Measurements from ENCODE around the gene TLE2. TPM values are rescaled to one million over a fixed set of nuclear protein-coding genes. Genes with fewer than 3 reads are reported as not detected.

The TLE2 gene
- total and polyA plus RNA-seq, 9 of the 15 experiments (the other 6 are each of a cell fraction or from before 2014, with no cell fraction given) = 0.35 to 13.1 (median 6.2) TPM

DNA sequence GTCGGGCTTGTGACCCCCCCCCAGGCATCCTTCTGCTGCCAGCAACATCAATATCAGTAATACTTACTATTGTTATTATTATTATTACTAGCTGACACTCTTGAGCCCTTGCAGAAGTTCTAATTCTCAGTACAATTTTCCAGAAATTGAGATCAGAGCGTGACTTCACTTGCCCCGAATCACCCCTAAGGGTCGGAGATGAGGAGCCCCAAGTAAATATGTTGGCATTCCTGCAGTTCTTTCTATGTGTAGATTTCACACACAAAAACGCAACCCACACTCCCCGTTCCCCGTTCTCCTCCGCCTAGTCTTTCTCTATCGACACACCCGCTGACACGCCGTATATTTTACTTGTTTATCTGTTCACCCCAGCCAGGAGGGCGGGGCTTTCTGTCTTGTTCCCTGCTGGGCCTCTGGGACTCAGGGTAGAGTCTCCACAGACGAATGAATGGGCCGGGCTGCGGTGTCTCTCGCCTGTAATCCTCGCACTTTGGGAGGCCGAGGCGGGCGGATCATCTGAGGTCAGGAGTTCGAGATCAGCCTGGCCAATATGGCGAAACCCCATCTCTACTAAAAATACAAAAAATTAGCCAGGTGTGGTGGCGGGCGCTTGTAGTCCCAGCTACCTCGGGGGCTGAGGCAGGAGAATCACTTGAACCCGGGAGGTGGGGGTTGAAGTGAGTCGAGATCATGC is 18.6 kb upstream of the TLE2 start (continued):
- TF ChIP-seq ZBTB11 (CRISPR knock-in tag; IDR thresholded peaks at IDR 0.05) (no peak), RBM39 (optimal IDR thresholded peaks at IDR 0.05; ENCODE audit: low read depth, low read length) (no peak), PRDM10 (IDR thresholded peaks at IDR 0.05; ENCODE audit: partially characterized antibody) (peak; percentile 58), RNF2 (IDR thresholded peaks at IDR 0.05) (peak; percentile 86), SMARCC2 (IDR thresholded peaks at IDR 0.05; ENCODE audit: low read depth) (peak; percentile 79), GTF3C2 (IDR thresholded peaks at IDR 0.05; ENCODE audit: borderline replicate concordance, extremely low read depth, insufficient read length) (peak; percentile 68), ZSCAN29 (IDR thresholded peaks at IDR 0.05) (peak; percentile 72), MNT (conservative IDR thresholded peaks at IDR 0.05) (peak in 1 of 2 experiments; percentile 83), GABPA (tag; conservative IDR thresholded peaks at IDR 0.05; ENCODE audit: low read depth) (0 out of 2 replicates have a peak, but pooled peaks have one; percentile 15), NR2F6 (CRISPR knock-in tag; IDR thresholded peaks at IDR 0.05) (no peak), CREM (IDR thresholded peaks at IDR 0.05; ENCODE audit: low read depth) (peak; percentile 75; the same call in 1 of the 2 replicates), NR2C2 (CRISPR knock-in tag; IDR thresholded peaks at IDR 0.05) (no peak), NR2C2 (tag; IDR thresholded peaks at IDR 0.05) (peak; percentile 52; the same call in 1 of the 2 replicates), SPI1 (IDR thresholded peaks at IDR 0.05; ENCODE audit: borderline replicate concordance, low read depth, low read length) (peak; percentile 23; the same call in 1 of the 2 replicates), CTBP1 (IDR thresholded peaks at IDR 0.05; ENCODE audit: borderline replicate concordance) (peak; percentile 29; the same call in 1 of the 2 replicates)
